ENCODE measurements around the gene MUC4.
"Not testable (repeated sequence)": the region's sequence is repeated elsewhere in the genome, so short reads cannot be mapped to it uniquely, and the experiment has no call there.

GRCh38 chr3:195722139-195722995 lies 89.4 kb downstream of the MUC4 start:
- TF ChIP-seq POLR2A, CTCF (IDR thresholded peaks at IDR 0.05): not testable (repeated sequence)
